ENCODE measurements around the gene DNASE2.
A peak's percentile ranks its signal among the peaks of the same experiment; 100 is the strongest.
"Not testable (repeated sequence)": the region's sequence is repeated elsewhere in the genome, so short reads cannot be mapped to it uniquely, and the experiment has no call there.

DNASE2 gene

GRCh38 chr19:12881172-12881808 is at the start of gene DNASE2:
Gene DNASE2 (minus strand): TSS chr19:12881449. CDS start chr19:12881375, 74 bp downstream.
- DNase-seq (ENCODE audit: low read depth): peak; percentile 71

GRCh38 chr19:12930002-12930645 is 48.9 kb upstream of the DNASE2 start:
- DNase-seq (ENCODE audit: low read depth): no peak

DNA sequence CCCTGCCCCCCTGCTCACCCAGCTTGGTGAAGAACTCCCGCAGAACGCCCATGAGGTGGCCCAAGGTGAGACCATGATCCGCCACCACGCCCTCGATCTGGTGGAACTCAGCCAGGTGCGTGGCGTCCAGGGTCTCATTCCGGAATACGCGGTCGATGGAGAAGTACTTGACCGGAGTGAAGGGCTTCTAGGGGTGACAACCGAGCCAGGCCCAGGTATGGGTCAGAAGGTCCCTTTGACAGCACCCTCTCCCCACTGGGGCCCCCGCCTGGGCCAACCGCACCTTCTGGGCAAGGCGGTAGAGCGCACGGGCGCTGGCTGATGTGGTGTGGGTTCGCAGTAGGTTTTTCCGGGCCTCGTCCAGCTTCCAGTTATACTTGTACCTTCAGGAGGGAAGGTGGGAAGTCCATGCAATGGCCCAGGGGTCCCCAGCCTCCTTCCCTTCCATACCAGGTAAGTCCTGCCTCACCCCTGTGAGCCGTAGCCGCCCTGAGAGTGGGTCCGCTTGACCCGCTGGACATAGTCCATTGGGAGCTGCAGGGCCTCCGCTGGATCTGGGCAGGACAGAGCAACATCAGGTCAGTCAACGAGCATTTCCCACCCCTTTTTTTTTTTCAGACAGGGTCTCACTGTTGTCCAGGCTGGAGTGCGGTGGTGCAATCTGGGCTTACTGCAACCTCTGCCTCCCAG is 43.5 kb upstream of the DNASE2 start:
- DNase-seq (ENCODE audit: low read depth): no peak

DNA sequence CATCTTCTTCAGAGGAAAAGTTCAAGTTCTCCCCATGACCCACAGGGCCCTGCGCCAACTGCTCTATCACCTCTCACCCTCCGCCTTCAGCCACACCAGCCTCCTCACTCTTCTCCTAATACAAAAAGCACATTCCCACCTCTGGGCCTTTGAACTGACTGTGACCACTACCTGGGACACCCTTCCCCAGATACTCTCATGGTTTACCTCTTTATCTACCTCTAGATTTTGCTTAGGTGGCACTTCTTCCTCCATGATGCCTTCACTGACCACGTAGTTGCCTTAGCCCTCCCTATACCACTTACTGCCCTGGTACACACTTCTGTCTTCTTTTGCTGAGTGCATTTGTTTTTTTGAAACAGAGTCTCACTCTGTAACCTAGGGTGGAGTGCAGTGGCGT is 41.7 kb upstream of the DNASE2 start:
- DNase-seq (ENCODE audit: low read depth): no peak

DNA sequence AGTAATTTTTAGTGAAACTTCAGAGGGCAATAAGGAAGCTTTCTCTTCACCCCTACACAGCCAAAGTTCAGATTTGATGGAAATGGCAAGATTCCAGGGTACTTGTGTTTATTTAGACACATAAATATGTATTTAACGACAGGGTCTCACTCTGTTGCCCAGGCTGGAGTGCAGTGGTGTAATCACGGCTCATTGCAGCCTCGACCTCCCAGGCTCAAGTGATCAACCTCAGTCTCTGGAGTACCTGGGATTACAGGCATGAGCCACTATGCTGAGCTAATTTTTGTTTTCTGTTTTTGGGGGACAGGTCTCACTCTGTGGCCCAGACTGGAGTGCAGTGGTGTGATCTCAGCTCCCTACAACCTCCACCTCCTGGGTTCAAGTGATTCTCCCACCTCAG is 39.8 kb upstream of the DNASE2 start:
- no peak for DNase-seq (ENCODE audit: low read depth)

DNA sequence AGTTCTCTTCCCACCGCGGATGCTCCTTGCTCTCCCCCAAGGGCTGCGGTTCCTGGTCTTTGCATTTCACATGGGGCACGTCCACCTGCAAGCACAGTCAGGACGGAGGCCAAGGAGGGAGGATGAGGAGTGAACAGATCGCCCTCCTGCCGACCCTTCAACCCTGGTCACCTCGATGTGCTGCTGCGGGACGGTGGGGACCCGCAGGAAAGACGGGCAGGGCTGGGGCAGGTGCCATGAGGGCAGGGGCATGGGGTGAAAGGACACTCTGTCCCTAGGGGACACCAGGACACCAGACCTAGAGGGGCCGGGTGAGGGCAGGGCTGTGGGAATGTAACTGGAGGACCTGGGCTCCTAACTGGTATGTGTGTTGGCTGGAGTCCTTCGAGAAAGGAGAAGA is 37.0 kb upstream of the DNASE2 start:
- DNase-seq (ENCODE audit: low read depth): no peak

DNA sequence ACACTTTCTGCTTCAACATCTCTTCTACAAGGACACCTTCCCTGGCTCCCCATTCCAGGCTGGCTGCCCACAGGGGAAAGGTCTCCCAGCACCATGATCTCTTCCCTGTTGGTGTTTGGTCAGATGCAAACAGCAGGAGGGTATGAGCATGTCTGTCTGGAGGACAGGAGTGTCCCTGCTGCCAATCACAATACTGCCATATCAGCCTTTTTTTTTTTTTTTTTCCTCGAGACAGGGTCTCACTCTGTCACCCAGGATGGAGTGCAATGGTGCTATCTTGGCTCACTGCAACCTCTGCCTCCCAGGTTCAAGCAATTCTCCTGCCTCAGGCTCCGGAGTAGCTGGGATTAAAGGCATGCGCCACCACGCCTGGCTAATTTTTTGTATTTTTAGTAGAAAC is 34.6 kb upstream of the DNASE2 start:
- DNase-seq (ENCODE audit: low read depth): not testable (repeated sequence)

DNA sequence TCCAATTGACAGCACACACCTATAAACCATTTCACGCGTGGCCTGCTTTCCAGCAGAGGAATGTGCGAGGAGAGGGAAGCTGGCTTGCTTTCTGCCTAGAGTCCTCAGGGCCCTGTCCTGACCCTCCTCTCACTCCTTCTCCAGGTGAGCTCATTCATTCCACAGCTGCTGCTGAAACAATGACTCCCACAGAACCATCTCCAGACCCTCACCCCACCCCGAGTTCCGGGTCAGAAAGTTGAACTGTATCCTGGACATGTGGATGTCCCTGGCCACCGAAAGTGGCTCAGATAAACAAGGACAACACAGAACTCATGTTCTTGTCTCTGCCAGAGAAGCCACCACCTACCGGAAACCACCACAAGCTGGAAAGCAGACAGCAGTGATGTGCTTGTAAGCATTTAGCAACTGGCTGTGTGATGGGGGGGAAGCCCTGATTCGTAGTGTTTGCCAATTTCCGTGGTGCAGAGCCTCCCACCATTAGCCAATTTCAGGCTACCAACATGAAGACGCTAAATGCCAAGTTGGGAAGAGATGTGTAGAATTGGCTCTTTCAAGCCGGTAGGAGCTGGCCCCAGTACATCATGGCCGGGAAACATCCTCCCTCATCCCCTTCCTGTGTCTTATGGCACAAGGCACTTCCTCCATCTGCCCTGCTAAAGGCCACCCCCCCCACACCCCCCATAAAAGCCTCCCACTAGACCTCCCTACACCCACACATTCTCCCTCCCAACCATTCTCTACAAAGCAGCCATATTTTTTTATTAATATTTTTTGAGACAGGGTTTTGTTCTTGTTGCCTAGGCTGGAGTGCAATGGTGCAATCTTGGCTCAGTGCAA is 32.8 kb upstream of the DNASE2 start:
- DNase-seq (ENCODE audit: low read depth): no peak

DNA sequence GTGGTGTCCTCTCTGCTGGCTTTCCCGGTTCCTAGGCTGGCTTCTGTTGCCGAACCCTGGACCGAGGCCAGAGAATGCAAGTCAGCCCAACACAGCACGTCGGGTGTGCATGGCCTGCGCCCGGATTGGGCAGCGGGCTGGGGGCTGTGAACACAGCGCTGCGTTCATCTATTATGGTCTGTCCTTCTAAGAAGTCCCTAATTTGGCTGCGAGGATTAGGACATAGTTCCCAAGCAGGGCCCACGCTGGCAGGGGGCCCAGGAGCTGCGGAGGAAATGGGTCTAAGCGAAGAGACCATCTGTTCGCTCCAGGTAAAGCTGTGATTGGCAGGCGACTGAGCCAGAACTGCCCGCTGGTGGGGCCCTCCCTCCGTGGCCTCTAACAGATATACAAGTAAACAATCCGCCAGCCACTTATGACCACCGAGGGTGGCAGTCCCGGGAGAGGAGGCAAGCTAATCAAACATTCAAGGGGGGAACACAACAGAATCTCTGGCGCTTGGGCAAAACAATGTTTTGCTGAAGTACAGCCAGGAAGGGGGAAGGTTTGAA is 31.8 kb upstream of the DNASE2 start:
- DNase-seq (ENCODE audit: low read depth): no peak

- DNase-seq (ENCODE audit: low read depth): no peak
Observed at GRCh38 chr19:12912571-12912970, 31.3 kb upstream of the DNASE2 start.

DNA sequence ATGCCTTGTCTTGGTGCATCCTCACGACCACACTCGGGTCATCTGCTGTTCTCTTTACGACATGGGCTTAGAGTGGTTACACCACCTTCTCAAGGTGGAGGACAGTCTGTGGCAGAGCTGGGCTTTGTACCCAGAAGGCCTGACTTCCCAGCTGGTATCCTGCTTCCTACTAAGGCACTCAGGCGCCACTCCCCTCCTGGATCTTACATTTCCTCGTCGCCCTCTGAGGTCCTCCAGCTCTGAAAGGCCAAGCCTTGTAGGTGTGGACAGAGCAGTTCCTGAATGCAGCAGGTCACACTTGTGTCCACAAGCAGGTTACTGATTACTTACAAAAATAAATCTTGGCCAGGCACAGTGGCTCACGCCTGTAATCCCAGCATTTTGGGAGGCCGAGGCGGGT is 25.9 kb upstream of the DNASE2 start:
- no peak for DNase-seq (ENCODE audit: low read depth)

DNA sequence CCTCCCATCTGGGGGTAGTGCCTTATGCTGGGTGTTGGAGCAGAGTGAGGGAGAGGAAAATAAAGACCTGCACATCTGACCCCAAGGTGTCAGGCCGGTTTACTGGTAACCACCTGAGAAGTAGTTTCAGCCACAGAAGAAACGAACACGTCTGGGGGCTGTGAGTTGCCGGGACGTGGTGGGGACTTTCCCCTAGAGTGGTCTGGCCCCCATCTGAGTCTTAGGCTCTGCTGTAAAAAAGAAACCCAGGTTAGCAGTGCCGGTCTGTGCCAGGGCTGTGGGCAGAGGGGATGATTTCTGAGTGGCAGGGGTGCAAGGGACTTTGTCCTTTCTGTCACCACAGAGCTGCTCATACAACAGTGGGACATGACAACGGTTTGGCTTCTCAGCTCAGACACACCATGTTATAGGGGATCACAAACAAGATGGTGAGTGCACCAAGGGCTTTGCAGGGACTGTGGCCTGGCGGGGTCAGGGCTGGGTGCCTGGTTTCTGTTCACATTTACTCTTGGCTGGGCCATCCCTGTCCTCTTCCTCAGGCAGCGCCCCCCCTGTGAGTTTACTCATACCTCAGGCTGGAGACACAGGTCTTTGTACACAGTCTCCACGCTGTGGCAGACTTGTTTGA is 18.8 kb upstream of the DNASE2 start:
- DNase-seq (ENCODE audit: low read depth): no peak

GRCh38 chr19:12896460-12896859 is 15.2 kb upstream of the DNASE2 start:
- no peak for DNase-seq (ENCODE audit: low read depth)

DNA sequence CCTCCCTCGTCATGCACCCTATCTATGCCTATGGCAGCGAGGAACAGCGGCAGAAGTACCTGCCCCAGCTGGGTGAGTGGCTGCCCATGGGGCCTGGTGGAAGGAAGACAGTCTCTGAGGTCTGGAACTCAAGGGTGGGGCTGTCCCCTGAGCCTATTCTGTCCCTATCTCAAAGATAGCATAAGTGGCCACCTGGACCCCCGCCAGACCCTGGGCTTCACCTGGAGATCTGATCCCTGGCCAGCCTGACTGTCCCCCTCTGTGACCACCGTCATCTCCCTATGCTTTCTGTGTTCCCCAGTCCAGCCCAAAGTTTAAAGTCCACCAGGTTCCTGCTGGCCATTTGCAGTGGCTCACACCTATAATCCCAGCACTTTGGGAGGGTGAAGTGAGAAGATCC is 12.3 kb upstream of the DNASE2 start:
- no peak for DNase-seq (ENCODE audit: low read depth)

DNA sequence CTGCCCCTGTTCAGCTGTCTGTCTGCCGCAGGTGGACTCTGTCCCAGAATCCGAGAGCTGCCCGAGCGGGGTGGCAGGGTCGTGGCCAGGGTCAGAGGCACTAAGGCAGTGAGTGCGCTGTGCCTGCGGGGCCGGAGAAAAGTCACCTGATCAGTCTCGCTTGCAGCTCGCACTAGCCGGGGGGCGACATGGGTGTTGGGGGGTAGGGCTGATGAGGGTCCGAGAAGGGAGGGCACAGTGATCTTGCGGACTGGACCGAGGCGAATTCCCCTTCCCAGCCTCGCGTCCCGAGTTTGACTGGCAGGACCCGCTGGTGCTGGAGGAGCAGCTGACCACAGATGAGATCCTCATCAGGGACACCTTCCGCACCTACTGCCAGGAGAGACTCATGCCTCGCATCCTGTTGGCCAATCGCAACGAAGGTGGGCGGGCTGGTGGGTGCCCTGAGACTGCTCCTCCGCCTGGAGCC is 10.3 kb upstream of the DNASE2 start:
- no peak for DNase-seq (ENCODE audit: low read depth)

DNA sequence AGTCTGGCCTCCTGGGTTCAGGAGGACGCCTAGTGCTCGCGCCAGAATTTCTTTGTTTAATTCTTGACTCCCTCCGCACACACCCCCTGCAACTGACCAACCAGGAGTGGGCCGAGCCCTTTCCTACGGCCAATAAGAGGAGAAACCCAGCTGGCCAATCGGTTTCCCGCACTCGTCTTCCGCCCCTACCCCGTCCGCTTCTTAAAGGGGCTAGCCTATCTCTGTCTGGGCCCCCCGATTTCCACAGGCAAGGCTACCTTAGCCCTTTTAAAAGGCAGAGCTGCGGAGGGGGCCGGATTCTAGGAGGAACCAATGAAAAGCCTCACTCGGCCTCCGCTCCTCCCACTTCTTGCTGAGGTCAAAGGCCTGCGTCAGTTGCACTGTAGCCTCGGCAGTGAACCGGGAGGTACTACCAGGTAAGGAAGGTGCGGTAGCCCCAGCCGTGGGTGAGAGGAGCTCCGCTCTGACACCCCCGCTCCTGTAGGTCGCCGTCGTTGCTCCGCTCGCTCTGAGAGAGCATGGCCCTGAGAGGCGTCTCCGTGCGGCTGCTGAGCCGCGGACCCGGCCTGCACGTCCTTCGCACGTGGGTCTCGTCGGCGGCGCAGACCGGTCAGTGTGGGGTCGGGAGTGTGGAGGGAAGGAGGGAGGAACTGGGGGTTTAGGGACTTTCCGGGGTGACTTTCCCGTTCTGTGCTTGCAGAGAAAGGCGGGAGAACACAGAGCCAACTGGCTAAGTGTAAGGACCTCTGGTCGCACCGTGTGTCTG is 9.7 kb upstream of the DNASE2 start, which contains the start of gene GCDH:
Gene GCDH (plus strand): TSS at position 374 of the 766 bp plus-strand sequence. CDS start 145 bp downstream, at position 519.
- DNase-seq (ENCODE audit: low read depth): peak; percentile 89

- not testable (repeated sequence) for DNase-seq (ENCODE audit: low read depth)
Observed at GRCh38 chr19:12890299-12890786, 9.1 kb upstream of the DNASE2 start.

DNA sequence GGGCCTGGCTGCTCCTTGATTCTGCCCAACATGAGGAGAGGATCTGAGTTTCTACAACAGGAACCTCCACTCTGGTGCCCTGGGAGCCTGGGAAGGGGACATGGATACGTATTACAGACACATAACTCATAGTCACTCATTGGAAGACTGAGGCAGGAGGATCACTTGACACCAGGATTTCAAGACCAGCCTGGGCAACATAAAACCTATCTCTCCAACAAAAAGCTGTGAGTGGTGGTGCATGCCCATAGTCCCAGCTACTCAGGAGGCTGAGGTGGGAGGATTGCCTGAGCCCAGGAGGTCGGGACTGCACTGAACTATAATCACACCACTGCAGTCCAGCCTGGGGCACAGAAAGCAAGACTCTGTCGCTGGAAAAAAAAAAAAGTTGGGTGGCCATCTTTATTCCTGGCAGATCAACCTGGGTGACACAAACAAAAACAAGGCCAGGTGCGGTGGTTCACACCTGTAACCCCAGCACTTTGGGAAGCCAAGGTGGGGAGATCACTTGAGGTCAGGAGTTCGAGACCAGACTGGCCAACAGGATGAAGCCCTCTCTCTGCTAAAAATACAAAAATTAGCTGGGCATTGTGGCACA is 6.9 kb upstream of the DNASE2 start:
- DNase-seq (ENCODE audit: low read depth): no peak

GRCh38 chr19:12886969-12887747 is 5.9 kb upstream of the DNASE2 start, which contains the start of gene KLF1:
Gene KLF1 (minus strand): TSS chr19:12887201. CDS start chr19:12887140, 61 bp downstream.
- no peak for DNase-seq (ENCODE audit: low read depth)
